ENCODE results near the gene PCGF3.
"Not testable (repeated sequence)": the region's sequence is repeated elsewhere in the genome, so short reads cannot be mapped to it uniquely, and the experiment has no call there.

The PCGF3 gene

GRCh38 chr4:762211-763190 is 56.9 kb downstream of the PCGF3 start:
- peak in 8 of 56 donors; percentile 12 to 52 (median 27) for DNase-seq

GRCh38 chr4:763191-763810 is 57.7 kb downstream of the PCGF3 start:
- peak in 3 of 56 donors; percentile 26 to 34 (median 31) for DNase-seq

GRCh38 chr4:763922-764321 is 58.3 kb downstream of the PCGF3 start:
- DNase-seq = no peak

- DNase-seq = no peak
These were observed 59.0 kb downstream of the PCGF3 start for GRCh38 chr4:764405-765169.

GRCh38 chr4:766152-766515 is 60.5 kb downstream of the PCGF3 start:
- DNase-seq = peak in 1 of 56 donors; percentile 22

- no peak for DNase-seq
These were observed 61.1 kb downstream of the PCGF3 start for GRCh38 chr4:766559-767283.

- DNase-seq = no peak
These were observed 62.4 kb downstream of the PCGF3 start for GRCh38 chr4:768076-768475.

GRCh38 chr4:768995-769394 is 63.4 kb downstream of the PCGF3 start:
- DNase-seq = peak in 11 of 56 donors; percentile 23 to 55 (median 36)

GRCh38 chr4:769511-769910 is 63.9 kb downstream of the PCGF3 start:
- no peak for DNase-seq

GRCh38 chr4:770022-770421 is 64.4 kb downstream of the PCGF3 start:
- DNase-seq = no peak

GRCh38 chr4:771464-771863 is 65.8 kb downstream of the PCGF3 start:
- no peak for DNase-seq

- no peak for DNase-seq
These were observed 66.5 kb downstream of the PCGF3 start for GRCh38 chr4:772118-772517.

GRCh38 chr4:772776-773175 is 67.1 kb downstream of the PCGF3 start:
- no peak for DNase-seq

GRCh38 chr4:773214-773613 is 67.6 kb downstream of the PCGF3 start:
- no peak for DNase-seq

- not testable (repeated sequence) for DNase-seq
These were observed 68.9 kb downstream of the PCGF3 start for GRCh38 chr4:774419-775092.

GRCh38 chr4:775485-775884 is 69.9 kb downstream of the PCGF3 start:
- DNase-seq = not testable (repeated sequence)

- DNase-seq = no peak
These were observed 71.3 kb downstream of the PCGF3 start for GRCh38 chr4:776743-777441.

- no peak for DNase-seq
These were observed 72.1 kb downstream of the PCGF3 start for GRCh38 chr4:777520-778262.

- DNase-seq = no peak
These were observed 73.9 kb downstream of the PCGF3 start for GRCh38 chr4:779555-779954.

All from amygdala (tissue), 56 donors.